GM19397 (cell line): ENCODE results near the gene SLC32A1.

Source experiments
- ATAC-seq: cut with Tn5 transposase; IDR thresholded peaks from one replicate; pipeline ENCODE4 v1.9.1; 2021; ENCODE audit warnings: mild to moderate bottlenecking, moderate library complexity; ENCODE audit not compliant: unreplicated experiment

The SLC32A1 gene

GRCh38 chr20:38725148-38725901, 1.0 kb downstream of the SLC32A1 start:
- no peak for ATAC-seq

- ATAC-seq, result no peak
Observed at GRCh38 chr20:38725931-38726803, 1.9 kb downstream of the SLC32A1 start.

- no peak for ATAC-seq
Observed at GRCh38 chr20:38726804-38727606, 2.7 kb downstream of the SLC32A1 start.

GRCh38 chr20:38727607-38728190, 3.4 kb downstream of the SLC32A1 start:
- ATAC-seq, result no peak

GRCh38 chr20:38728191-38728781, 4.0 kb downstream of the SLC32A1 start:
- no peak for ATAC-seq

GRCh38 chr20:38728911-38729642, 4.8 kb downstream of the SLC32A1 start:
- no peak for ATAC-seq

- no peak for ATAC-seq
Observed at GRCh38 chr20:38729767-38730166, 5.5 kb downstream of the SLC32A1 start.

GRCh38 chr20:38730167-38730988, 6.1 kb downstream of the SLC32A1 start:
- no peak for ATAC-seq

- no peak for ATAC-seq
Observed at GRCh38 chr20:38730989-38731737, 6.9 kb downstream of the SLC32A1 start.

- no peak for ATAC-seq
Observed at GRCh38 chr20:38731738-38732113, 7.4 kb downstream of the SLC32A1 start.

GRCh38 chr20:38732981-38733380, 8.7 kb downstream of the SLC32A1 start:
- ATAC-seq, result no peak

GRCh38 chr20:38735172-38735571, 10.9 kb downstream of the SLC32A1 start:
- ATAC-seq, result no peak

- no peak for ATAC-seq
Observed at GRCh38 chr20:38737887-38738286, 13.6 kb downstream of the SLC32A1 start.

- ATAC-seq, result no peak
Observed at GRCh38 chr20:38745757-38746156, 21.5 kb downstream of the SLC32A1 start.

- no peak for ATAC-seq
Observed at GRCh38 chr20:38747495-38748096, 23.3 kb downstream of the SLC32A1 start.

GRCh38 chr20:38748097-38748860, 24.0 kb downstream of the SLC32A1 start, which contains the start of gene ACTR5:
ACTR5 (plus strand) TSS chr20:38748460; CDS start chr20:38748479, 19 bp downstream.
- ATAC-seq, result peak; percentile 88

GRCh38 chr20:38748861-38749149, 24.5 kb downstream of the SLC32A1 start:
- peak; percentile 14 for ATAC-seq
